ENCODE results near the gene PEAK1. TPM values are rescaled to one million over a fixed set of nuclear protein-coding genes. Genes with fewer than 3 reads are reported as not detected.

PEAK1 gene
- total RNA-seq, 2 experiments from 2014 or later: 9.2 to 11.0 TPM

- Mint-ChIP-seq H3K9me3 (peaks cover 14% of the 10 kb centered on the region), H3K4me1 (ENCODE audit: low read depth) (no peaks in the 10 kb centered on the region), H3K27me3 (no peaks in the 10 kb centered on the region), H3K36me3 (ENCODE audit: low read depth) (peaks cover 32% of the 10 kb centered on the region), H3K27ac (no peak overlapping the region), H3K4me3 (no peak overlapping the region)
- ATAC-seq (ENCODE audit: poor library complexity): no peak
- Histone ChIP-seq H3K4me3 (ENCODE audit: low read length) (no peak overlapping the region), H3K36me3 (ENCODE audit: insufficient read depth, low read length) (no peaks in the 10 kb centered on the region), H3K27me3 (ENCODE audit: control insufficient read depth in 1 of 2, insufficient read depth in 2 of 2, low read length in 2 of 2) (no peaks in the 10 kb centered on the region), H3K9me3 (ENCODE audit: control insufficient read depth in 1 of 2, insufficient read depth in 1 of 2, low read length in 2 of 2) (peaks cover 5 to 9% of the 10 kb centered on the region in 2 experiments), H3K4me1 (ENCODE audit: insufficient read depth, low read length) (no peaks in the 10 kb centered on the region), H3K27ac (ENCODE audit: low read depth in 1 of 2, low read length in 2 of 2) (no peak overlapping the region)
- CTCF ChIA-PET: no interaction called here
- POLR2A ChIA-PET: no interaction called here
- intact Hi-C loops (cut with DNase I, micrococcal nuclease): no loop called here
- no peak for TF ChIP-seq CTCF (IDR thresholded peaks at IDR 0.05)
- no peak for DNase-seq
Observed at GRCh38 chr15:77144026-77144425, 275.9 kb downstream of the PEAK1 start.

GRCh38 chr15:77143616-77144015 lies 276.3 kb downstream of the PEAK1 start:
- H3K4me1 ChIP-seq (ENCODE audit: insufficient read depth, low read length): no peaks in the 10 kb centered on the region
- H3K9me3 ChIP-seq (ENCODE audit: control insufficient read depth in 1 of 2, insufficient read depth in 1 of 2, low read length in 2 of 2): peaks cover 5 to 9% of the 10 kb centered on the region in 2 experiments
- no peak overlapping the region for H3K27ac ChIP-seq (ENCODE audit: low read depth in 1 of 2, low read length in 2 of 2)
- no peak overlapping the region for H3K4me3 ChIP-seq (ENCODE audit: low read length)
- no peak for TF ChIP-seq CTCF (IDR thresholded peaks at IDR 0.05)
- Mint-ChIP-seq H3K27ac (no peak overlapping the region), H3K9me3 (peaks cover 14% of the 10 kb centered on the region), H3K36me3 (ENCODE audit: low read depth) (peaks cover 34% of the 10 kb centered on the region), H3K27me3 (no peaks in the 10 kb centered on the region), H3K4me3 (no peak overlapping the region), H3K4me1 (ENCODE audit: low read depth) (no peaks in the 10 kb centered on the region)
- no peak for ATAC-seq (ENCODE audit: poor library complexity)
- DNase-seq: no peak
- POLR2A ChIA-PET: no interaction called here
- H3K36me3 ChIP-seq (ENCODE audit: insufficient read depth, low read length): no peaks in the 10 kb centered on the region
- CTCF ChIA-PET: no interaction called here
- intact Hi-C loops (cut with DNase I, micrococcal nuclease): no loop called here
- H3K27me3 ChIP-seq (ENCODE audit: control insufficient read depth in 1 of 2, insufficient read depth in 2 of 2, low read length in 2 of 2): no peaks in the 10 kb centered on the region

DNA sequence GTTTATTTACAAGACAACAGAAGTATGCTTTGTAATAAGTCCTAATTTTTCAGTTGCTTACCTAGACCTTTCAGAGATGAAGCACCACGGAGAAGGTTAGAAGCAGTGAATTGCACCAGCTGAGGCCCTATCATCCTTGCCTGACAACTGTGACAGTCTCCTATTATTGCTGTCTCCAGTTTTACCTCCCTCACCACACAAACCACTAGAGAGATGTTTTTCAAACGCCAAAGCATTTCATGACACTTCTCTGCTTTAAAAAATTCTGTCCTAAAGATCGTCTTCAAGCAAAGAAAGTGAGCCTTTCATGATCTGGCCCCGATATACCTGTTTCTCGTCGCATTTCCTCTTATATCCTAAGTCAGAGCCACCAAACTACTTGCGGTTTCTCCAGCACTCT lies 276.7 kb downstream of the PEAK1 start:
- Histone ChIP-seq H3K27ac (ENCODE audit: low read depth in 1 of 2, low read length in 2 of 2) (no peak overlapping the region), H3K9me3 (ENCODE audit: control insufficient read depth in 1 of 2, insufficient read depth in 1 of 2, low read length in 2 of 2) (peaks cover 5 to 9% of the 10 kb centered on the region in 2 experiments), H3K4me3 (ENCODE audit: low read length) (no peak overlapping the region), H3K4me1 (ENCODE audit: insufficient read depth, low read length) (no peaks in the 10 kb centered on the region), H3K36me3 (ENCODE audit: insufficient read depth, low read length) (no peaks in the 10 kb centered on the region), H3K27me3 (ENCODE audit: control insufficient read depth in 1 of 2, insufficient read depth in 2 of 2, low read length in 2 of 2) (no peaks in the 10 kb centered on the region)
- Mint-ChIP-seq H3K9me3 (peaks cover 14% of the 10 kb centered on the region), H3K36me3 (ENCODE audit: low read depth) (peaks cover 34% of the 10 kb centered on the region), H3K27ac (no peak overlapping the region), H3K4me3 (no peak overlapping the region), H3K27me3 (no peaks in the 10 kb centered on the region), H3K4me1 (ENCODE audit: low read depth) (no peaks in the 10 kb centered on the region)
- ChIA-PET POLR2A (no interaction called here), CTCF (no interaction called here)
- intact Hi-C loops (cut with DNase I, micrococcal nuclease): no loop called here
- no peak for TF ChIP-seq CTCF (IDR thresholded peaks at IDR 0.05)
- ATAC-seq (ENCODE audit: poor library complexity): no peak
- DNase-seq: no peak

Measured in CD4-positive, alpha-beta T cell (primary cell).